GM12878 (cell line): ENCODE data around the gene GMDS. TPM values are rescaled to one million over a fixed set of nuclear protein-coding genes. Genes with fewer than 3 reads are reported as not detected.

Source experiments
- ATAC-seq: fragments of 200-7000 bp; cut with Tn5 transposase; 3 replicates; pipeline ENCODE4 v1.9.1; 2020; ENCODE audit warnings: mild to moderate bottlenecking, moderate library complexity
- BruUV-seq: library from RNA; stranded (reverse); fragments of 400-500 nt; replicated peaks from 2 replicates; lab custom pipeline; 2021; lab: Mats Ljungman, UMichigan
- CTCF ChIA-PET: fragments of 300-600 bp; sonication (Branson Sonifier 250); formaldehyde crosslinking; extraction: SDS; loops from one replicate; lab custom pipeline; 2021; ENCODE audit warnings: inconsistent platforms; lab: Yijun Ruan, JAX
- POLR2A ChIA-PET: fragments of 350-600 bp; formaldehyde crosslinking; extraction: SDS; loops from one replicate; lab custom pipeline; 2021; ENCODE audit warnings: inconsistent platforms; lab: Charles Lee
- RAD21 ChIA-PET: fragments of 300-600 bp; sonication (Branson Sonifier 250); formaldehyde crosslinking; loops from one replicate; lab custom pipeline; 2023; ENCODE audit warnings: antibody characterized with exemption; ENCODE audit not compliant: unreplicated experiment; lab: Charles Lee
- SMC1A ChIA-PET: fragments of 300-600 bp; sonication (Branson Sonifier 250); formaldehyde crosslinking; loops from one replicate; lab custom pipeline; 2023; ENCODE audit not compliant: unreplicated experiment, uncharacterized antibody; lab: Charles Lee
- DNase-seq: peaks from one replicate; pipeline ENCODE4 v3.0.0-alpha.2; 2011; ENCODE audit warnings: low read depth, low spot score
- FAIRE-seq: peaks from 3 replicates; lab custom pipeline; 2011; peaks lifted over from hg19 to GRCh38; lab: Jason Lieb, UNC
- H2AFZ ChIP-seq: 2 replicates; pipeline ENCODE4 v1.6.0; 2011; ENCODE audit warnings: low read depth, low read length, control low read depth; ENCODE audit not compliant: control insufficient read depth
- H3K27ac ChIP-seq: 2 replicates; pipeline ENCODE4 v1.5.1; 2011; ENCODE audit warnings: control low read depth; ENCODE audit not compliant: control insufficient read depth, insufficient read depth
- H3K27me3 ChIP-seq, 2 experiments: replicated peaks in 1 of 2; 2 replicates each; pipeline versions ENCODE4 v1.6.0 to v1.6.1; 2011; ENCODE audit warnings: low read length in 1 of 2; ENCODE audit not compliant: control insufficient read depth in 2 of 2, insufficient read depth in 2 of 2
- H3K36me3 ChIP-seq, 2 experiments: 2 replicates each; pipeline ENCODE4 v1.5.1; 2011; ENCODE audit warnings: low read length in 1 of 2; ENCODE audit not compliant: control insufficient read depth in 2 of 2, insufficient read depth in 2 of 2
- H3K4me1 ChIP-seq: 2 replicates; pipeline ENCODE4 v1.6.1; 2011; ENCODE audit warnings: mild to moderate bottlenecking, low read length, moderate library complexity, mixed read lengths; ENCODE audit not compliant: control insufficient read depth, insufficient read depth
- H3K4me2 ChIP-seq: 2 replicates; pipeline ENCODE4 v1.6.0; 2011; ENCODE audit warnings: control low read depth; ENCODE audit not compliant: control insufficient read depth, insufficient read depth
- H3K4me3 ChIP-seq: fragments of 200-600 bp; sonication (generic); 2 replicates; pipeline ENCODE4 v1.5.1; 2016
- H3K79me2 ChIP-seq: 2 replicates; pipeline ENCODE4 v1.6.0; 2011; ENCODE audit warnings: low read length; ENCODE audit not compliant: control insufficient read depth, insufficient read depth
- H3K9ac ChIP-seq: 2 replicates; pipeline ENCODE4 v1.8.0; 2011; ENCODE audit warnings: low read length, control low read depth, mixed read lengths; ENCODE audit not compliant: control insufficient read depth, insufficient read depth
- H3K9me3 ChIP-seq: replicated peaks from 3 replicates; pipeline ENCODE4 v1.5.1; 2011; ENCODE audit warnings: mild to moderate bottlenecking, low read length; ENCODE audit not compliant: control insufficient read depth, insufficient read depth
- H4K20me1 ChIP-seq: 2 replicates; pipeline ENCODE4 v1.6.0; 2011; ENCODE audit not compliant: control insufficient read depth, insufficient read depth
- CBX5 ChIP-seq: sonication (generic); IDR thresholded peaks from 2 replicates; pipeline ENCODE4 v1.6.1; 2016; ENCODE audit warnings: low read depth, moderate library complexity, mild to moderate bottlenecking, inconsistent platforms
- EP300 ChIP-seq, 2 experiments: fragments of 150-350 bp in 1 of 2; IDR thresholded peaks; 2 replicates each; pipeline ENCODE4 v1.6.1; 2011 to 2012; ENCODE audit warnings: low read depth in 2 of 2, low read length in 2 of 2, borderline replicate concordance in 1 of 2, improper control_type of control experiment in 1 of 2, inconsistent platforms in 1 of 2; ENCODE audit not compliant: control insufficient read depth in 1 of 2
- IRF5 ChIP-seq: fragments of 450-650 bp; IDR thresholded peaks from 2 replicates; pipeline ENCODE4 v1.6.1; 2017; ENCODE audit warnings: borderline replicate concordance
- KLF5 ChIP-seq: fragments of 450-650 bp; IDR thresholded peaks from 2 replicates; pipeline ENCODE4 v1.6.1; 2014; ENCODE audit warnings: mild to moderate bottlenecking; ENCODE audit not compliant: partially characterized antibody
- MLLT1 ChIP-seq: fragments of 450-650 bp; IDR thresholded peaks from 2 replicates; pipeline ENCODE4 v1.6.1; 2016; ENCODE audit warnings: mild to moderate bottlenecking
- MYC ChIP-seq: IDR thresholded peaks from 2 replicates; pipeline ENCODE4 v1.6.1; 2011; ENCODE audit warnings: mild to moderate bottlenecking, low read length, moderate library complexity, inconsistent platforms; ENCODE audit not compliant: insufficient read depth, insufficient replicate concordance, insufficient read length, severe bottlenecking
- NBN ChIP-seq: fragments of 450-650 bp; IDR thresholded peaks from 2 replicates; pipeline ENCODE4 v1.6.1; 2016
- NR2C1 ChIP-seq: fragments of 450-650 bp; IDR thresholded peaks from 2 replicates; pipeline ENCODE4 v1.6.1; 2017; ENCODE audit warnings: antibody characterized with exemption, mild to moderate bottlenecking, moderate library complexity
- PAX5 ChIP-seq: IDR thresholded peaks from 2 replicates; pipeline ENCODE4 v1.6.1; 2011; ENCODE audit warnings: low read depth, low read length, borderline replicate concordance
- POU2F2 ChIP-seq: IDR thresholded peaks from 3 replicates; pipeline ENCODE4 v1.6.1; 2011; ENCODE audit warnings: low read depth, mild to moderate bottlenecking, low read length, borderline replicate concordance
- RAD21 ChIP-seq: IDR thresholded peaks from 2 replicates; pipeline ENCODE4 v1.6.1; 2011; ENCODE audit warnings: mild to moderate bottlenecking, low read depth, low read length, moderate library complexity; ENCODE audit not compliant: insufficient read depth
- SPI1 ChIP-seq: IDR thresholded peaks from 2 replicates; pipeline ENCODE4 v1.6.1; 2011; ENCODE audit warnings: low read depth, mild to moderate bottlenecking, low read length, moderate library complexity, borderline replicate concordance; ENCODE audit not compliant: insufficient read depth
- TARDBP ChIP-seq: IDR thresholded peaks from 2 replicates; pipeline ENCODE4 v1.6.1; 2016; ENCODE audit warnings: borderline replicate concordance
- ZZZ3 ChIP-seq: IDR thresholded peaks from 2 replicates; pipeline ENCODE4 v1.6.1; 2011; ENCODE audit warnings: low read depth; ENCODE audit not compliant: control insufficient read depth, insufficient read length
- WGBS: methylation state at CpG from one replicate; pipeline ENCODE4 v1.1.6; 2016; ENCODE audit warnings: low lambda C conversion rate; ENCODE audit not compliant: insufficient replicate concordance, insufficient coverage; ENCODE audit errors: missing lambda C conversion rate; 5-methylcytosine and 5-hydroxymethylcytosine counted together
- in situ Hi-C: fragments of 300-500 bp; cut with MboI; formaldehyde crosslinking; loops from 9 replicates; pipeline ENCODE4 v1.14.3; 2018; ENCODE audit warnings: mixed read lengths
- intact Hi-C: fragments of 100-400 bp; cut with micrococcal nuclease; formaldehyde crosslinking; loops from one replicate; pipeline ENCODE4 v1.14.2; 2022; ENCODE audit not compliant: unreplicated experiment
- polyA plus RNA-seq, 11 experiments: library from polyadenylated mRNA; depleted of rRNA in 4 of 11; unstranded in 6 of 11; stranded (reverse) in 5 of 11; fragments of >200 nt; fragmentation: Nextera tagmentation in 4 of 11; fragmentation: Illumina TruSeq in 1 of 11; extraction: Ambion mirVana in 4 of 11; extraction: Trizol in 1 of 11; gene quantifications; 1 replicate in 1 of 11; 2 replicates in 10 of 11; pipeline versions ENCODE4 v1.2.1 to v1.2.3, GENCODE V29; 2011 to 2016; ENCODE audit warnings: inconsistent platforms in 2 of 11, missing spikeins in 2 of 11, low read depth in 1 of 11
- total RNA-seq, 4 experiments: library from RNA; depleted of rRNA in 3 of 4; stranded (reverse); fragments of >200 nt in 3 of 4; fragmentation: Illumina TruSeq in 1 of 4; extraction: Trizol in 1 of 4; gene quantifications; 2 replicates each; pipeline versions ENCODE4 v1.2.1 to v1.2.3, GENCODE V29; 2013 to 2021

Gene GMDS
- total and polyA plus RNA-seq, 10 of the 15 experiments (the other 5 are each of a cell fraction or from before 2014, with no cell fraction given): 0.61 to 53.8 (median 29.3) TPM

GRCh38 chr6:1620504-1621069 lies 624.8 kb downstream of the GMDS start:
- 89% methylated on average over 50 of the region's 50 CpGs for WGBS
- H3K27ac ChIP-seq: no peak overlapping the region
- in situ Hi-C loops: no loop called here
- intact Hi-C loops: no loop called here
- RAD21 ChIA-PET: no interaction called here
- H3K9me3 ChIP-seq: no peaks in the 10 kb centered on the region
- no TSS peak for BruUV-seq
- H3K4me3 ChIP-seq: no peak overlapping the region
- peaks cover 3% of the 10 kb centered on the region; the same call in 1 of the 2 replicates for H4K20me1 ChIP-seq
- H3K27me3 ChIP-seq: peaks cover 1 to 9% of the 10 kb centered on the region in 2 experiments; a peak in 3 of 4 replicates
- H3K36me3 ChIP-seq: no peaks in the 10 kb centered on the region
- SMC1A ChIA-PET: no interaction called here
- no peak overlapping the region for H2AFZ ChIP-seq
- H3K4me2 ChIP-seq: no peak overlapping the region
- POLR2A ChIA-PET: no interaction called here
- H3K4me1 ChIP-seq: peaks cover 5% of the 10 kb centered on the region
- no peaks in the 10 kb centered on the region for H3K79me2 ChIP-seq
- no peak for DNase-seq
- no peak for FAIRE-seq
- H3K9ac ChIP-seq: no peak overlapping the region
- TF ChIP-seq ZZZ3 (no peak), POU2F2 (no peak), EP300 (IDR thresholded peaks at IDR 0.05; ENCODE audit: borderline replicate concordance in 1 of 2, control insufficient read depth in 1 of 2, low read depth in 2 of 2, low read length in 2 of 2) (no peak), MYC (no peak), RAD21 (no peak), CBX5 (no peak), NR2C1 (no peak), NBN (no peak), SPI1 (no peak), TARDBP (no peak), KLF5 (no peak), PAX5 (no peak), MLLT1 (no peak), IRF5 (no peak)
- ATAC-seq: no peak
- CTCF ChIA-PET: no interaction called here
